ENCODE results near the gene FBXO42. TPM values are rescaled to one million over a fixed set of nuclear protein-coding genes. Genes with fewer than 3 reads are reported as not detected.
"Not testable (repeated sequence)": the region's sequence is repeated elsewhere in the genome, so short reads cannot be mapped to it uniquely, and the experiment has no call there.

The FBXO42 gene
- total RNA-seq, 6 donors from 2014 or later: 20.8 to 41.9 (median 24.0) TPM

DNA sequence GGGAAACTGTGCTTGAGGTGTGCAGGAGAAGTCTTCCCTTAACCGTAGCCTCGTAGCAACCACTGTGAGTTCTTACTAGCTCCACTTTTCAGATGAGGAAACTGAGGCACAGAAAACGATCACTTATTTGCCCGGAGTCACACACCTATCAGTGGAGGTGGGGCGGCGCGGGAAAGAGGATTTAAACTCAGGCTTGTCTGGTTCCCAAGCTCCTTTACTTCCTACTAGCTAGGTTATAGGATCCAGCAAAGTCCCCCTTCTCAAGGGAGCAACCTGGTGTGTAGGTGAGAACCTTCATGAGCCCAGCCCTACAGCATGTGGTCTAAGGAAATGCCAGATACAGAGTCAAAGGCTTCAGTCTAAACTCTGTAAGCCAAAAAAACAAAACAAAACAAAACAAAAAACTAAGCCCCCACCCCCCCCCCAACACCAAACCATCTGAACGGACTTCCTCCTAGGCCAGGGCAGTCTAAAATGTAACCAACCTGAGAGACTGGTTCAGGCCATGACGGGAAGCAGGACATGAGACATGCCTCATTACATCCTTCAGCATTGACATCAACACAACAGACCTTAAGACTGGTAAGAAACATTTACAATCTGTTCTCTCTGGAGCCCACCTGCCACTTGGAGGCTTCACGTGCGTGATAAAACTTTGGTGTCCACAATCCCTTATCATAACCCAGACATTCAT, 709 bp upstream of the FBXO42 start:
- Histone ChIP-seq H3K9me3 (no peaks in the 10 kb centered on the region), H3K36me3 (no peaks in the 10 kb centered on the region), H3K27ac (peak overlapping the region; percentile 93 to 98 (median 96)), H3K27me3 (no peaks in the 10 kb centered on the region), H3K4me3 (peak overlapping the region; percentile 43 to 98 (median 88)), H3K4me1 (peaks cover 16 to 36% (median 23%) of the 10 kb centered on the region in 4 donors)
- DNase-seq: no peak
- ATAC-seq (ENCODE audit: low FRiP score in 2 of 2): no peak
- WGBS, 2 donors: 48 to 57% methylated on average over 11 of the region's 11 CpGs
- TF ChIP-seq POLR2A (IDR thresholded peaks at IDR 0.05) (no peak), POLR2AphosphoS5 (IDR thresholded peaks at IDR 0.05) (no peak), EP300 (IDR thresholded peaks at IDR 0.05) (no peak)
- TF ChIP-seq, protein P1, sequence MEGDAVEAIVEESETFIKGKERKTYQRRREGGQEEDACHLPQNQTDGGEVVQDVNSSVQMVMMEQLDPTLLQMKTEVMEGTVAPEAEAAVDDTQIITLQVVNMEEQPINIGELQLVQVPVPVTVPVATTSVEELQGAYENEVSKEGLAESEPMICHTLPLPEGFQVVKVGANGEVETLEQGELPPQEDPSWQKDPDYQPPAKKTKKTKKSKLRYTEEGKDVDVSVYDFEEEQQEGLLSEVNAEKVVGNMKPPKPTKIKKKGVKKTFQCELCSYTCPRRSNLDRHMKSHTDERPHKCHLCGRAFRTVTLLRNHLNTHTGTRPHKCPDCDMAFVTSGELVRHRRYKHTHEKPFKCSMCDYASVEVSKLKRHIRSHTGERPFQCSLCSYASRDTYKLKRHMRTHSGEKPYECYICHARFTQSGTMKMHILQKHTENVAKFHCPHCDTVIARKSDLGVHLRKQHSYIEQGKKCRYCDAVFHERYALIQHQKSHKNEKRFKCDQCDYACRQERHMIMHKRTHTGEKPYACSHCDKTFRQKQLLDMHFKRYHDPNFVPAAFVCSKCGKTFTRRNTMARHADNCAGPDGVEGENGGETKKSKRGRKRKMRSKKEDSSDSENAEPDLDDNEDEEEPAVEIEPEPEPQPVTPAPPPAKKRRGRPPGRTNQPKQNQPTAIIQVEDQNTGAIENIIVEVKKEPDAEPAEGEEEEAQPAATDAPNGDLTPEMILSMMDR (IDR thresholded peaks at IDR 0.05): no peak

- 0 to 1% methylated on average over 17 to 20 of the region's 20 CpGs for WGBS, 2 donors
- H3K36me3 ChIP-seq: no peaks in the 10 kb centered on the region
- H3K4me3 ChIP-seq: peak overlapping the region; percentile 80 to 98 (median 88)
- no peak for DNase-seq
- no peaks in the 10 kb centered on the region for H3K27me3 ChIP-seq
- peak in 1 of 2 donors; percentile 18 for ATAC-seq (ENCODE audit: low FRiP score in 2 of 2)
- TF ChIP-seq EP300 (IDR thresholded peaks at IDR 0.05) (no peak), POLR2AphosphoS5 (IDR thresholded peaks at IDR 0.05) (no peak), POLR2A (IDR thresholded peaks at IDR 0.05) (no peak)
- TF ChIP-seq, protein P1 (IDR thresholded peaks at IDR 0.05): no peak
- H3K27ac ChIP-seq: peak overlapping the region; percentile 93 to 98 (median 96)
- no peaks in the 10 kb centered on the region for H3K9me3 ChIP-seq
- H3K4me1 ChIP-seq: peaks cover 16 to 36% (median 23%) of the 10 kb centered on the region in 4 donors
Observed at GRCh38 chr1:16351456-16351993, 755 bp downstream of the FBXO42 start.

DNA sequence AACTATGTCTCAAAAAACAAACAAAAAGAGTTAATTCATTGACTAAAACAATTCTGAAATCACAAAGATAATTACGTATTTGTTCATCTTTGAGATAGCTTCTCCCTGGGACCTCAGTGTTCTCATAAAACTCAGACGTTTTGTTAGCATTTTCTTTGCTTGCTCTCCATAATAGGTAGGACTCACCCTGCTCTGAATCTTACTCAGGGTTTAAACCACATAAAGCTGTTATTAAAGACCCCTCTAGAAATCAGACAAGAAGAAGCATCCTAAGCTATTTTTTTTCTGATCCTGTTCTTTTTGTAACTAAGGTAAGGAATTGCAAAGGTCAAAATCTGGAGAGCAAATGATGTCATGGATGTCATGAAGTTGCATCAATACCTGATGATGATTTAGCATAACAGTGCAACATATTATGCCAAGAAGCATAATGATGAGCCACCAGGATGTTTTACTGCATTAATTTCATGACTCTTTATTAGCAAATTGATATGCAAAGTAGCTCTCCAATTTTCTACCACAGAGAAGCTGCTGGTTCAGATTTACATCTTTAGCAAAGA, 2.4 kb downstream of the FBXO42 start:
- no peak for ATAC-seq (ENCODE audit: low FRiP score in 2 of 2)
- DNase-seq: no peak
- TF ChIP-seq EP300 (IDR thresholded peaks at IDR 0.05) (no peak), POLR2AphosphoS5 (IDR thresholded peaks at IDR 0.05) (no peak)
- Histone ChIP-seq H3K27ac (no peak overlapping the region), H3K27me3 (no peaks in the 10 kb centered on the region), H3K9me3 (no peaks in the 10 kb centered on the region), H3K4me1 (peaks cover 16 to 36% (median 23%) of the 10 kb centered on the region in 4 donors), H3K4me3 (no peak overlapping the region), H3K36me3 (no peaks in the 10 kb centered on the region)
- WGBS, 2 donors: 69 to 70% methylated on average over 2 of the region's 2 CpGs

GRCh38 chr1:16348414-16349182, 3.7 kb downstream of the FBXO42 start:
- Histone ChIP-seq H3K4me1 (peaks cover 16 to 36% (median 23%) of the 10 kb centered on the region in 4 donors), H3K27ac (no peak overlapping the region), H3K4me3 (no peak overlapping the region), H3K9me3 (no peaks in the 10 kb centered on the region), H3K36me3 (no peaks in the 10 kb centered on the region), H3K27me3 (no peaks in the 10 kb centered on the region)
- 86 to 92% methylated on average over 14 of the region's 14 CpGs for WGBS, 2 donors
- TF ChIP-seq POLR2A (IDR thresholded peaks at IDR 0.05): no peak
- no peak for TF ChIP-seq EP300 (IDR thresholded peaks at IDR 0.05)
- no peak for TF ChIP-seq POLR2AphosphoS5 (IDR thresholded peaks at IDR 0.05)
- TF ChIP-seq, protein P1 (IDR thresholded peaks at IDR 0.05): no peak
- DNase-seq (no peak), ATAC-seq (ENCODE audit: low FRiP score in 2 of 2) (no peak)

DNA sequence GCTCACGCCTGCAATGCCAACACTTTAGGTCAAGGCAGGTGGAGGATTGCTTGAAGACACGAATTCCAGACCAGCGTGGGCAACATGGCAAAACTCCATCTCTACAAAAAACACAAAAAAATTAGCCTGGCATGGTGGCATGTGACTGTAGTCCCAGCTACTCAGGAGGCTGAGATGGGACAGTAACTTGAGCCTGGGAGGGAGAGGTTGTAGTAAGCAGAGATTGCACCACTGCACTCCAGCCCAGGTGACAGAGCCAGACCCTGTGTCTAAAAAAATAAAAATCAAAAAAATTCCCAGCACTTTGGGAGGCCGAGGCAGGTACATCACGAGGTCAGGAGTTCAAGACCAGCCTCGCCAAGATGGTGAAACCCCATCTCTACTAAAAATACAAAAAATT, 9.0 kb downstream of the FBXO42 start:
- H3K9me3 ChIP-seq; ATAC-seq (ENCODE audit: low FRiP score in 2 of 2); H3K36me3 ChIP-seq; H3K27ac ChIP-seq; H3K4me3 ChIP-seq; H3K4me1 ChIP-seq; H3K27me3 ChIP-seq; DNase-seq: not testable (repeated sequence)
- WGBS, 2 donors: 94 to 95% methylated on average over 6 of the region's 6 CpGs

Data from upper lobe of left lung (tissue), 6 donors.